HG03066 (cell line): Measurements from ENCODE around the gene MEGF6.

Source experiments
- ATAC-seq: cut with Tn5 transposase; IDR thresholded peaks from one replicate; pipeline ENCODE4 v1.9.1; 2021; ENCODE audit warnings: low read depth; ENCODE audit not compliant: unreplicated experiment

MEGF6 gene

DNA sequence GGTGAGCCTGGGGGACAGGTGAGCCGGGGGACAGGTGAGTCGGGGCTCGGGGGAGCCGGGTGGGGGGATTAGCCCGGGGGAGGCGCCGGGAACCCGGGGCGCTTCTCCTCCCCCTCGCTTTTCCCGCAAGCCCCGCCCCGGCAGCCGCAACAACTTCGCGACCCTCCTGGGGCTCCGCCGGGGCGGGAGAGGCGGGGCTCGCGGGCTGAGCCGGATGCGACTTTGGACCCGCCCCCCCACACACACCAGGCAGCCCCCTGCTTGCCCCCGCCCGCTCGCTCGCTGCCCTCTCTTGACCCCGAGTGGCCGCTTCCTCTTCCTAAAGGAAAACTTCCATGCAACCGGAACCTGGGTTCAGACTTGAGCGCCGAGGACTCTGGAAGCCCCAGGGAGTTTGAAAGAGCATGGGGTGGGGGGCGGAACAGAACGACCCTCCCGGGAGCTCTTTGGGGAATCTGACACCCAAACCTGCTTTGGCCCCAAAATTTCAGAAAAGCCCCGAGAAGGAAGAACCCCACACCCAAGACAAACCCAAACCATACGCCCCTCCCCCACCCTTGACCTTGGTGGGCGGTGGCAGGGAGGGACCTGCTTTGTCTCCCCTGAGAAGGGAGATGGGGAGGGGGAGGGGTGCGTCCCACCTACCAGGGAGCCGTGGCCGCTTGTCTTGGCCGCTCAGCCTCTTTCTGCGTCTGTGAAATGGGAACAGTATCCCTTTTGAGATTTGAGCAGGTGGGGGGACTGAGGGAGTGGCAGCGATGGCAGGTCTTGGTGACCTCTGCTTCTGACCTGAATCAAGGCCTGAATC, 156.3 kb downstream of the MEGF6 start:
- ATAC-seq, result no peak

DNA sequence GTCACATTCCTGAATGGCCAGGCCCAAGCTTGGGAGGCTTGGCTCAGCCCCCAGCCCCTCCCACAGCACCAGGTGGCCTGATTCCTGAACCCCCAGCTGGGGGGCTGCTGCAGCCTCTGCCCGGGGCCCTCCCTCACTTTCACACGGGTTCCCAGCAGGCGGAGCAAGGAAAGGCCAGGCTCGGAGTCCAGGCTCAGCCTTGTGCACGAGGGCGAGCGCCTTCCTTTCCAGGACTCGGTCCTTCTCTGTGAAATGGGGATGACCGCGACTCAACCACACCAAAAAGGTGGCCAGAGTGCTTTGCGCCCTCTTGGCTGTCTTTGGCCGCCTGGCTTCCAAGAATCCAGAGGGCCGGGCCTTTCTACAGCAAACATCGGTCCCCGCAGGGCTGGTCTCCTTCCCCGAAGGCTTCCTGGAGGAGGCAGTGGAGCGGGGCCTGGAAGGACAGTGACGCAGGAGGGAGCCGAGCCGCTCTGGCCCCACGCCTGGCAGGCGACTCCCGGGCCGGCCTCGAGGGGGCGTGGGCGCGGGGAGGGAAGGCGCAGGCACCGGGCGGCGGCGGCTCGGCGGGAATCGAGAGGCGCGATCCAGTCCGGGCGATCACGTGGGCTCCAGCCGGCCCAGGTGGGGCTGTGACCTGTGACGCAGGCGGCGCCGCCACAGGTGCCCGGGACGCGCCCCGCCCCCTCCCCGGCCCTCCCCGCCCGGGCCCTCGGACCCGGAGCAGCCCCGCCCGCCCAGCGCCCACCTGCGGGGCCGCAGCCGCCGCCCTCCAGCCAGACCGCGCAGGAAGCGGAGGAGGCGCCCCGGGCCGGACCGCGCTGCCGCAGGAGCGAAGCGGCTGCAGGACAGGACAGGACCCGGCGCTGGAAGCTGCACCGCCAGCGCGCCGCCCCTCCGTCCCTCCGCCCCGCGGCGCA, 157.2 kb downstream of the MEGF6 start, which contains the start of gene ARHGEF16:
Gene ARHGEF16, plus strand, starts transcription at position 775 of the 920 bp plus-strand sequence. CDS start 8,420 bp downstream, outside the sequence.
- no peak for ATAC-seq

DNA sequence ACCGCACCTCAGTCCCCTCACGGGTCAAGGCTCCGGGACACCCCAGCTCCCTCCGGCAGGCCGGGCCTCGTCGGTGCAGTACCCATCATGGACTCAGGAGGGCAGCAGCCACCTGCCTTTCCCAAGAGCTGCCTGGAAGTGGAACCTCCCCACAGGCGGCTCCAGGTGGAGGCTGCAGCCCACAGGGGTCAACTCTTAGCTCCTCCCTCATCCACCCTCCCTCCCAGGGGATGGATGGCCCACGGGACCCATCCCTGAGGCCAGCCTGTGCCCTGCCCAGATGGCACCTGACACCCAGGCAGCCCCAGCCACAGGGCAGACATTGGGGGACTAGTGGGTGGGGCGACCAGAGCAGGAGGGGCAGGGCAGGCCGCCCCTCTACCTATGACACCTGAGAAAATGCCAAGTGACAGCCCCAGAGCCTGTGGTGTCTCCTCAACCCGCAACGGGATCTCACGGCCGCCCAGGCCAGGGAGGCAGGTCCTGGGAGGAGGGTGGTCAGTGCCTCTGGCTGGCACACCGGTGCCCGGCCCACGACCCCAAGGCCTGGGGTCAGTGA, 158.0 kb downstream of the MEGF6 start:
- ATAC-seq, result no peak

GRCh38 chr1:3452866-3453175, 158.5 kb downstream of the MEGF6 start:
- ATAC-seq, result no peak

DNA sequence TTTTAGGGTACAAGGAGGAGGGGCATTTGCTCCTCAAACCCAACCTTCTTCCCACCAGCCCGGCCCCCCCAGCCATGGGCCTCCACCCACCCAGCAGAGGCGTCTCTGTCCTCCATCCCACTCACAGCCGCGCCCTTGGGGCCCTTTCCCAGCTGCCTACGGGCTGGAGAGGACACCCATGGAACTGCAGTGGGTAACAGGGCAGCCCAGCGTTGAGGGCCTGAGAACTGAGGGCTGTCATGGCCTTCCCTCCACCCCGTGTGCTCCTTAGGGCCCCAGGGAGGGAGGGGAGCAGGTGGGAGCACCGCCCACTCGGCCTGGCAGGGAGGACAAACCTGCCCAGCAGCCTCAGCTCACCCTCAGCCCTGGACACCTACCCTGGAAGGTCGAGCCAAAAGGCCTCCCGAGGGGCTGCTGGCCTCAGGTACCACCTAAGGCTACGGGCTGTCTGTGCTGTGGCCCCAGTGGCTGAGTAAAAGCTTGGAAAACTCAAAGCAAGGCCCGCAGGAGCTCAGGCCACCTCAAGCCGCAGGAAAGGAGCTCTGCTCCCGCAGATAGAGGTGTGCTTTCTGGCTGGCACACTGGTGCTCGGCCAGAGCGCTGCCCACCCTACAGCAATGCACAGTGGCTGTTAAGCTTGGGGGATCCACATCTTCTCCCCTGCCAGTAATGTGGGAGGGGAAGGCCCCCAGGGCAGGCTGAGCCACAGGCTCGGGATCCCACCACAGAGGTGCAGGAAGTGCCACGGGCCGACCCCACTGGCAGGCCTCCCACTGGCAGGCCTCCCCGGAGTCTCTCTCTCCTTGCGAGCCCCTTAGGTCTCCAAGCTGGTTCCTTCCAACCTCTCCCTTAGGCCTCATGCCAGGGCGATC, 159.1 kb downstream of the MEGF6 start:
- no peak for ATAC-seq

- no peak for ATAC-seq
These were observed 160.3 kb downstream of the MEGF6 start for GRCh38 chr1:3450983-3451382.

DNA sequence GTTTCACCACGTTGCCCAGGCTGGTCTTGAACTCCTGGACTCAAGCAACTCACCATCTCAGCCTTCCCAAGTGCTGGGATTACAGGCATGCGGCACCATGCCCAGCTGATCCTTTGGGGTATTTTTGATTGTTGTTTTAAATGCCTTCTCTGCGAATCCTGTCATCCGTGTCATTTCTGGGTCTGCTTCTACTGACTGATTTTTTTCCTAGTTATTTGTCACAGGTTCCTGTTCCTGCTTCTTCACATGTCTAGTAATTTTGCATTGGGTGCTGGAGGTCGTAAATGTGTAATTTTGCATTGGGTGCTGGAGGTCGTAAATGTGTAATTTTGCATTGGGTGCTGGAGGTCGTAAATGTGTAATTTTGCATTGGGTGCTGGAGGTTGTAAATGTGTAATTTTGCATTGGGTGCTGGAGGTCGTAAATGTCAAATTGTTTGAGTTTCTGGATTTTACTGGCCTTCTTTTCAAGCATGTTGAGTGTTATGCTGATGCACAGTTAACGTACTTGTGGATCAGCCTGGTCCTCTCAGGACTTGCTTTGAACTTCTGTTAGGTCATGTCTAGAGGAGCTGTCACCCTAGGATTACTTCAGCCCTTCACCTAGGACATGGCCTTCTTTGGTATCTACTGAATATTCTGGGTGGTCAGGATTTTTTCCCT, 161.0 kb downstream of the MEGF6 start:
- no peak for ATAC-seq

DNA sequence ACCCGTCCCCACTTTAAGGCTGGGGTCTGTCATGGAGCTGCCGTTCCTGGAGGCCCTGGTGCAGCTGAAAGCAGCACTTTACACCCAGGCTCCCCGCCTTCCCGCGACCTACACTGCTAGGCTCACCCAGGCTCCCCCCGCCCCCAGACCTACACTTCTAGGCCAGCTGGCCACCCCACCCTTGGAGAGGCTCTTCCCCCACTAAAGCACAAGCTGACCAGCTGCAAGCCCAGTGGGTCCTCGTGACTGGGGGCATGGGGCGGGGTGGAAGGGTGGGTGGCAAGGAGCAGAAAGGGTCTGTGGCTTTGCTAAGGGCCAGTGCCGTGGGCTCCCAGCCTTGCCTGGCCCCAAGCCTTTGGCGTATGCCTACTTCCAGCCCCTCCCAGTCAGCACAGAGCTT, 166.6 kb downstream of the MEGF6 start:
- ATAC-seq, result no peak

- ATAC-seq, result no peak
These were observed 167.0 kb downstream of the MEGF6 start for GRCh38 chr1:3444298-3444697.

GRCh38 chr1:3443807-3444206, 167.5 kb downstream of the MEGF6 start:
- no peak for ATAC-seq

DNA sequence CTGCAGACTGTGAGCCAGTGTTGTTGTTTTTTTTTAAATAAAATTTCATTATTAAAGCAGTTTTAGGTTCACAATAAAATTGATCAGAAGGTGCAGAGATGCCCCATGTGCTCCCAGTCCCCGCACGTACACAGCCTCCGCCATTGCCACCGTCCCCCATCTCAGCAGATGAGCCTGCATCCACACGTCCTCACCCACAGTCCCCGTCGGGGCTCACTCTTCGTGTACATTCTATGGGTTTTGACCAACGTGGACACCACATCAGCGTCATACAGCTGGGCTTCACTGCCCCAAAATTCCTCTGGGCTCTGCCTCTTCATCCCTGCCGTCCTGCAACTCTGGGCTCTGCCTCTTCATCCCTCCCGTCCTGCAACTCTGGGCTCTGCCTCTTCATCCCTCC, 168.4 kb downstream of the MEGF6 start:
- no peak for ATAC-seq

DNA sequence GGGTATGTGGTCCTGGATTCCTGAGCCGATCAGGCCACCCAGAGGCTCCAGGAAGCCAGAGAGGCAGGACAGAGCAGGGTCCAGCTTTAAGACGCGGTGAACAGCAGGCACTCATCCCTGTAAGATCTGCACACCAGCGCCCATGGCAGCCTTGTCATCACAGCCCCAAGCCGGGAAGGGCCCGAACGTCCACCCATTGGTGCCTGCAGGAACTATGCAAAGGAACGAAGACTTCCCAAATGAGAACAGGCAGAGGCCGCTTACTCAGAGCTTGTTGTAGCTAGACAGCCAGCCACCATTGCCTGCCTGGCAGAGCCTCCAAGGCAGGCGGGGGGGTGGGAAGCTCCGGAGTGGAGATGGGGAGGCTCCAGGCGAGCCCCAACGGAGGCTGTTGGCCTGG, 169.0 kb downstream of the MEGF6 start:
- ATAC-seq, result no peak

DNA sequence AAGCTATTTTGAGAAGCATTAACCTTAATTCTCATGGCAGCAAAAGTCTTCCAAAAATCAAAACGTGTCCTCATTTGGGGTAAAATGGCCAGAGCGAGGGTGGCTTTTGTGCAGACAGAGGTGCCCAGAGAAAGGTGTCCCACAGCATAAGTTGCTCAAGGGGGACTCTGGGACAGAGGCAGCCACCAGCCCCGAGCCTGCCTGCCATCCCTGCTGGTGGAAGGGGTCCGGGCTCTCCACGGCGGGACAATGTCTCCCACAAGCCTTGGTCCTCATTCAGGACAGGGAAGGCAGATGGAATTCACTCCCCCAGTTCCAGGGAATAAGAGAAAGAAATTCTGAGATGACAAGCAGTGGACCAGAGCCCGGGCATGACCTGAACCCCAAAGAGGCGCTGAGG, 169.4 kb downstream of the MEGF6 start:
- ATAC-seq, result no peak

GRCh38 chr1:3441410-3441847, 169.9 kb downstream of the MEGF6 start:
- ATAC-seq, result no peak

- ATAC-seq, result no peak
These were observed 170.4 kb downstream of the MEGF6 start for GRCh38 chr1:3440711-3441409.

DNA sequence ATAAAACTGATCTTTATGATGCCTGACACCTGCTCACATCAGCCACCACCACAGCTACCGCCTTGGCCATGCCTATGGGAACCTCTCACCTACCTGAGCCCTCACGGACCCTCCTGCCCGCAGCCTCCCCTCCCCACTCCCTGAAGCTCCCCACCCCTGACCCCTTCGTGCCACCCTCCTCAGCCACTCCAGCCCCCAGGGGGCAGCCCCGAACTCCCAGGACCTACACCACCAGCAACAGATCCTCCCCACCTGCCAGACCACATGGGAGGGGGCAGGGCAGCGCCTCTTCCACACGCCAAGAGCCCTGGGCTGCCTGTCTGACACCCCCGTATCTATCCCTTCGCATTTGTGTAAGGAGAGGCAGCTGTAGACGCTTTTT, 171.0 kb downstream of the MEGF6 start:
- no peak for ATAC-seq
